C4-2B (cell line): ENCODE measurements around the gene SORBS2.

Experiments used
- H3K27ac ChIP-seq: fragments of 450-650 bp; 2 replicates; pipeline ENCODE4 v1.5.1; 2017
- ZFX ChIP-seq: fragments of 450-650 bp; IDR thresholded peaks from 2 replicates; pipeline ENCODE4 v1.6.1; 2017
- TF ChIP-seq, protein P1 (sequence below): fragments of 450-650 bp; conservative IDR thresholded peaks from 2 replicates; pipeline ENCODE4 v1.5.1; 2017; ENCODE audit warnings: mild to moderate bottlenecking

SORBS2 gene

DNA sequence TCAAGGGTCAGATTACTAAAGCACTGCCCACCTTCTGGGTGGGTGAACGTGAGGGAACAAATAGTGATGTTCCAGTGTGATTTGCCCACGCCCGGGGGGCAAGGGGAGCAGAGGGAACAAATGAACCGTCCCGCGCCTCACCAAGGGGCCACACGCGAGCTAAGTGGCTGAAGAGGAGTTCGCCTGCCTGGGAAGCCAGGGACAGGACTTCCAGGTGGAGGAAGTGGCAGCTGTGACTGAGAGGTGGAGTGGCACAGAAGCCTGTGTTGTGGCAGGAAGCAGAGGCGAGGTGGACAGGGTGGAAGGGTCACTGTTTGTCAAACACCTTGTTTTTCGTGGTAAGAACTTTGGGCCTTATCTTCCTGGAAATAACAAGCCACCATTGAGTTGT, 9.0 kb upstream of the SORBS2 start:
- TF ChIP-seq ZFX: no peak
- TF ChIP-seq, protein P1, sequence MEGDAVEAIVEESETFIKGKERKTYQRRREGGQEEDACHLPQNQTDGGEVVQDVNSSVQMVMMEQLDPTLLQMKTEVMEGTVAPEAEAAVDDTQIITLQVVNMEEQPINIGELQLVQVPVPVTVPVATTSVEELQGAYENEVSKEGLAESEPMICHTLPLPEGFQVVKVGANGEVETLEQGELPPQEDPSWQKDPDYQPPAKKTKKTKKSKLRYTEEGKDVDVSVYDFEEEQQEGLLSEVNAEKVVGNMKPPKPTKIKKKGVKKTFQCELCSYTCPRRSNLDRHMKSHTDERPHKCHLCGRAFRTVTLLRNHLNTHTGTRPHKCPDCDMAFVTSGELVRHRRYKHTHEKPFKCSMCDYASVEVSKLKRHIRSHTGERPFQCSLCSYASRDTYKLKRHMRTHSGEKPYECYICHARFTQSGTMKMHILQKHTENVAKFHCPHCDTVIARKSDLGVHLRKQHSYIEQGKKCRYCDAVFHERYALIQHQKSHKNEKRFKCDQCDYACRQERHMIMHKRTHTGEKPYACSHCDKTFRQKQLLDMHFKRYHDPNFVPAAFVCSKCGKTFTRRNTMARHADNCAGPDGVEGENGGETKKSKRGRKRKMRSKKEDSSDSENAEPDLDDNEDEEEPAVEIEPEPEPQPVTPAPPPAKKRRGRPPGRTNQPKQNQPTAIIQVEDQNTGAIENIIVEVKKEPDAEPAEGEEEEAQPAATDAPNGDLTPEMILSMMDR: no peak

DNA sequence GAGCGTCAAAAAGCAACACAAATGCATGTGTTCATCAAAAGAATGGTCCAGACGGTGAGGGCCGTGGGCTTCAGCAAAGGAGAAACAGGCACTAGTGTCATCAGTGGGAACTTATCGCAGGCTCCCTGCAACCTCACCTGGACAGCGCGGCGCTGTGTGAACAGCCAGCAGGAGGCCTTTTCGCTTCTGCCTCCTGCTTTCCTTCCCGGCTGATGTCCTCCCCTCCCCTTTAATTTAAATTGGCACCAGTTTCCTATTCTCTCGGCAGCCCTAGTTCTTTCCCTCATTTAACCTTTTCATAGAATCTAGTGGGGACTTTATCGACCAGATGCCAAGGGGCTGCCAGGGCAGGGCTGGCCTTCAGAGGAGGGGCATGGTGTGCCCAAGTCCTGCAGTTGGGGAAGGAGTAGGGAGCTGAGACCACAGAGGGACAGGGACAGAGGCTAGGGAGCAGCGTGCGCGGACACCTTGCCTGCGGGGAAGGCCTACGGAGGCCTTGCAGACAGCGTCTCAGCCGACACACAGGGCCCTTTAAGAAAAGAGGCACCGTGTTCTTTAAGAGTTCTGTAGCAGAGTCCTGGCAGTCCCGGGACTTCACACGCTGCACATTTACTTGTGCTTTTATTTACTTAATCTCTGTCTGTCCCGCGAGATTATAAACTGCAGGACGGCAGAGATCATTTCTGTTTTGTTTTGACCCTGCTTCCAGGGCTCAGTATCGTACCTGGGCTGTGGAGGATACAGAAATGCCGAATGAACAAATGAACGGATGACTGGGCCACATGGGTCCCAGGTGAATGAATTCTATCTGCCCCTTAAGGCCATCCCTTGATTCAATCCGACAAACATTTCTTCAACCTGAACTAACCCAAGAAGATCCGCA, 8.4 kb upstream of the SORBS2 start:
- H3K27ac ChIP-seq: no peak overlapping the region
- TF ChIP-seq ZFX: no peak
- TF ChIP-seq, protein P1: no peak

More for the DNA sequence above, 9.0 kb upstream of the SORBS2 start:
- H3K27ac ChIP-seq: no peak overlapping the region

DNA sequence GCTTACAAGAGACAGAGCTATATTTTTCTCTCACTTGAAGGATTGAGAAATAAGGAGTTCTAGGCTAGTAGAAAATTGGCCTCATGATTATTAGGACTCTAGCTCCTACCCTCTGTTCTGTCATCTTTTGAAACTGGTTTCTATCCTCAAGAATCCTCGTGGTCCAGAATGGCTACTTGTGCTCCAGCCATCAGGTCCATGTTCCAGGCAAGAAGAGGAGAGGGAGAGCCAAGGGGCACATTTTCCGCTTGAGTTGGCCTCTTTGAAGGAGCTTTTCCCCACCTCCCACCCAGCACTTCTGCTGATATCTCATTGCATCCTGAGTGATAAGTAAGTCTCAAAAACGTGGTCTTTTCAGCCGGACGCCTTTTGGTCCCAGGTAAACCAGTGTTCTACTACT, 7.2 kb upstream of the SORBS2 start:
- no peak for TF ChIP-seq ZFX
- TF ChIP-seq, protein P1: no peak
- H3K27ac ChIP-seq: no peak overlapping the region

DNA sequence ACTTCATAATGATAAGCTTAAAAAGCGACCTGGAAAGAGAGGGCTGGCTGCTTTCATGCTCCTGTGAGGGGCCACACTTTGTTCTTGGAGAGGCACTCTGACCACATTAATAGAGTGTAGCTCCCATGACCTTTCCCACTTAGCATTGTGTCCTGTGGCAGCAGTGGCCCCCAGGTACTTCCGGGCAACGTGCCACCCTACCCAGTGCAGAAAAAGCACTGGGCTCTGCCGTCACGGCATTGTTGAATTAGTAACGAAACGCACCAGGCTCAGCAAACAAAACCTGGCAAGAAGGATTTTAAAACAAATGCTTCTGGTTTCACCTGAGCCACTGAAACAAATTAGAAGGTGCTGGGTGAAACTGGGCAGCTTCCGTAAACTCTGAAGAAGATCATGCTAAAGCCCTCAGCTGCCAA, 5.4 kb upstream of the SORBS2 start:
- peak overlapping the region; percentile 68 for H3K27ac ChIP-seq

DNA sequence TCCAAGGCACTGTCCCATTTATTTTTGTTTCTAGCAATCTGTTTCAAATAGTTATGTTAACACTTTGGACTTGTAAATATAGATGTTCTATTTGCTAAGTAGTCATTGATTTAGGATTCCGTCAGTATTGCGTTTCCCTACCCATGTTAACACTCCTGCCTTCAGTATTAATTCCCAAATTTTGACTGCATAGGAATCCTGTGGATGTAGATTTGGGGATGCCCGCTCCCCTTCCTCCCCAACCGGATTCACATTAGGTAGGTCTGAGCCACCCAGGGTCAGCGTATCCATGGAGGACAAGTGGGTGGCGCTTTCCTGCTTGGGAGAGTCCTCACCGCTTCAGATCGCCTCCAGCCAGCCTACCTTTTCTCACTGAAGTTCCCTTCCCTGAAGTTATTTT, 1.1 kb upstream of the SORBS2 start:
- no peak overlapping the region for H3K27ac ChIP-seq

More for the DNA sequence above, 5.4 kb upstream of the SORBS2 start:
- no peak for TF ChIP-seq ZFX

DNA sequence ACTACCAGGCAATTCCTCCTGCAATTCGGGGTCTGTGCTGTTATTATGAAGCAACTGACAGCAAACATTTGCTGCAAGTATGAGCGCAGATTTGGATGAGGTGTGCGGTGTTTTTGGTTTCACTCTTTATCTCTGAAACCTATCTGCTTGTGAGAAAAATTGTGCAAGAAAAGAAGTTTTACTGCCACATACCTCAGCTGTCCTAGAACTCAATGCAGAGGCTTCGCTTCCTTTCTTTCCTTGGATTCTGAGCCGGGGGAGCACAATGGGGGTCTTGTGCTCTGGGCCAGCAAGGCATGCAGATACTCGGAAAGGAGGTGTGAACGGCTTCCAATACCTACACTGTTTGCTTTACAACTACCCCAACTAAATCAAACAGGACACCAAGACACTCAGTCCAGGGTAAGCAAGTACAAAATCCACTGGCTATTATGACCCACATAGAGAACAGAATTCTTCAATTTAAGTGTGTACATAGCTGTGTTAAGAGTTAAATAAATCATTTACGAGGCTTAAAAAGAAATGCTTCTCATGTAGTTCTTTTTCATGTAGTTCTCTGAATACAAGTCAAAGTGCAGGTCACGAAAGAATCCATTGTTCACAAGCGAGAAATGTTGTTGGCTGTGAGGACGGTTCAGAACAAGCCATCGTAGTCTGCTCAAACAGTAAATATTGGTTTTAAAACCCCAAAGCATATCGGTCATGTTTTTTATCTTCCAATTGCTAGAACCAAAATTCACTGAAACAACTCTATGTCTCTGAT, 1.1 kb downstream of the SORBS2 start:
- H3K27ac ChIP-seq: peak overlapping the region; percentile 69
- TF ChIP-seq, protein P1: no peak
- TF ChIP-seq ZFX: no peak

More for the DNA sequence above, 1.1 kb upstream of the SORBS2 start:
- TF ChIP-seq, protein P1: no peak
- no peak for TF ChIP-seq ZFX

DNA sequence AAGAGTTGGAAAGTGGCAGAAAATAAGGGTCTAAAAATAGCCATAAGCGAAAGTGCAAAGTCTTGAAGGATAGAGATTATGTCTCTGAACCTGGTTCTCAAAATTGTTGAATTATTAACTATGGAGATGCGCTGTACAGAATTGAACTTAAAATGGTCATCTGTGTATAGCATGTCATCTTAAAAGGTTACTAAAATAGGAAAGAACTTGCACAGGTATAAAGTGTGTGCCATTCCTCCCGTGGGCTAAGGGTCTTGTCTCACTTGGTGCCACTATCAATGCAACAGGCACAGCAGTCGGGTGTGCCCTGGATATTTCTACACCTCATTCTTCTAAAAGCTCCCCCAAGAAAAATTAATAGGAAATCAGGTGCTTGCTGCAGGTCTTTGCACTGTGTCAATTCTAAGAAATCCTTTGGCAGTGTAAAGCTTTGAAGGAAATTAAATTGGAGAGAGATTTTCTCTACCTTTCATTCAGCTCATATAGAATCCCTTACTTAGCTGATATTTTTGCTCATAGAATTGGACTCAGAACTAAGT, 2.4 kb downstream of the SORBS2 start:
- no peak for TF ChIP-seq ZFX
- TF ChIP-seq, protein P1: no peak
- H3K27ac ChIP-seq: no peak overlapping the region
